HG03045 (cell line): ENCODE measurements around the gene PIP4K2A.

Experiments
- ATAC-seq: cut with Tn5 transposase; IDR thresholded peaks from one replicate; pipeline ENCODE4 v1.9.1; 2021; ENCODE audit warnings: mild to moderate bottlenecking, moderate library complexity; ENCODE audit not compliant: unreplicated experiment

The PIP4K2A gene

DNA sequence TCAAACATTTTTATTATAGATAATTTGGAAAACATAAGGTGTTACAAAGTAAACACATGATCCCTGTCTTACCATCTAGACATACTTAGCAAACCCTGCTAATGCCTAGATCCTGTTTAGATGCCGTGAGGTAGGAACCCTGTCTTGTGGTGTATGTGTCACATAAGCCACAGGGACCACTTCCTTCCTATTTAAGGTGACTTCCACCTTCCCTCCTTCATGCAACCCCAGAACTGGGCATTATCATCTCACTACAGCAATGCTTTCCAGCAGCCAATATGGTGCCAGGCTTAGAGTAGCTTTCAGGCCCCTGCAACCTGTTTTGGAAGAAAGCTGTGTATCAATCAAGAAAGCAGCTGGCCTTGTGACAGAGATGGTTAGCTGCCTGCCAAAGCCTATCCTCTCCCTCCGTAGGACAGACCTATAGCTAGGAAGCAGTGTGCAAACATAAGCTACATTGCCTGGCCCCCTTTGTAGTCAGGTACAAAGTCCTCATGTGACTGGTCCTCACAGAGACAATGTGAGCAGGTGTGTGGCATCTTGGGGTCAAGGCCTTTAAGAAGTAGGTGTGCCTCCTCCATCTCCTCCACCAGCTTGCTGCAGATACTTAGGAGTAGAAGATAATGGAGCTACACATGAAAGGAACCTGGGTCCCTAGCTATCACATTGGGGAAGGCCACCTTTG lies 222.3 kb downstream of the PIP4K2A start:
- ATAC-seq, result no peak

- ATAC-seq, result no peak
These were observed 222.9 kb downstream of the PIP4K2A start for GRCh38 chr10:22491480-22491879.

GRCh38 chr10:22489975-22490374 lies 224.4 kb downstream of the PIP4K2A start:
- no peak for ATAC-seq

GRCh38 chr10:22489467-22489866 lies 224.9 kb downstream of the PIP4K2A start:
- ATAC-seq, result peak; percentile 53

GRCh38 chr10:22486431-22486830 lies 227.9 kb downstream of the PIP4K2A start:
- ATAC-seq, result no peak
